Peyer's patch (tissue), 4 donors: Measurements from ENCODE around the gene LRRN3. TPM values are rescaled to one million over a fixed set of nuclear protein-coding genes. Genes with fewer than 3 reads are reported as not detected.
"Not testable (repeated sequence)": the region's sequence is repeated elsewhere in the genome, so short reads cannot be mapped to it uniquely, and the experiment has no call there.

Source experiments
- DNase-seq, 3 donors: peaks; one replicate each; pipeline ENCODE4 v3.0.0-alpha.2; 2017 to 2019
- H3K27ac ChIP-seq, 4 donors: fragments of 200-600 bp; sonication (generic); one replicate each; pipeline ENCODE4 v1.5.1; 2016 to 2019
- H3K27me3 ChIP-seq, 2 donors: fragments of 200-600 bp; sonication (generic); one replicate each; pipeline ENCODE4 v1.5.1; 2019
- H3K36me3 ChIP-seq, 3 donors: fragments of 200-600 bp; sonication (generic); one replicate each; pipeline ENCODE4 v1.5.1; 2016 to 2019
- H3K4me1 ChIP-seq, 4 donors: fragments of 200-600 bp; sonication (generic); one replicate each; pipeline ENCODE4 v1.5.1; 2016 to 2019
- H3K4me3 ChIP-seq, 4 donors: fragments of 200-600 bp; sonication (generic); 1 replicate in 3 of 4; 2 replicates in 1 of 4; pipeline ENCODE4 v1.5.1; 2016 to 2019; ENCODE audit warnings: mild to moderate bottlenecking in 1 of 4
- H3K9me3 ChIP-seq, 4 donors: fragments of 200-600 bp; sonication (generic); one replicate each; pipeline ENCODE4 v1.5.1; 2016 to 2019; ENCODE audit warnings: mild to moderate bottlenecking in 1 of 4
- CTCF ChIP-seq, 6 experiments: fragments of 450-650 bp in 4 of 6; fragments of 200-600 bp in 2 of 6; sonication (generic) in 1 of 6; IDR thresholded peaks; one replicate each; pipeline ENCODE4 v1.5.1; 2017 to 2019; ENCODE audit warnings: antibody characterized with exemption in 6 of 6, mild to moderate bottlenecking in 3 of 6, moderate library complexity in 1 of 6
- POLR2A ChIP-seq, 2 donors: fragments of 450-650 bp; IDR thresholded peaks; one replicate each; pipeline ENCODE4 v1.5.1; 2017; ENCODE audit warnings: antibody characterized with exemption in 2 of 2, mild to moderate bottlenecking in 2 of 2, moderate library complexity in 2 of 2
- total RNA-seq, 4 donors: library from RNA; depleted of rRNA; stranded (reverse); fragments of >200 nt; gene quantifications; one replicate each; pipeline ENCODE4 v1.1.0, GENCODE V29; 2016

LRRN3 gene
- total RNA-seq, 4 donors from 2014 or later: 0.40 to 0.53 TPM; not detected in 2

- H3K4me1 ChIP-seq: no peaks in the 10 kb centered on the region
- no peak overlapping the region for H3K4me3 ChIP-seq
- H3K36me3 ChIP-seq: no peaks in the 10 kb centered on the region
- no peak for DNase-seq
- H3K9me3 ChIP-seq: no peaks in the 10 kb centered on the region
- H3K27ac ChIP-seq: no peak overlapping the region
- TF ChIP-seq POLR2A (IDR thresholded peaks at IDR 0.05) (no peak), CTCF (IDR thresholded peaks at IDR 0.05) (no peak)
- no peaks in the 10 kb centered on the region for H3K27me3 ChIP-seq
Observed at GRCh38 chr7:111071556-111071955, 19.4 kb upstream of the LRRN3 start.

- not testable (repeated sequence) for H3K4me1 ChIP-seq
Observed at GRCh38 chr7:111072658-111073057, 18.3 kb upstream of the LRRN3 start.

GRCh38 chr7:111074071-111074747 lies 16.7 kb upstream of the LRRN3 start:
- H3K4me3 ChIP-seq: no peak overlapping the region
- DNase-seq: no peak
- H3K4me1 ChIP-seq: no peaks in the 10 kb centered on the region
- H3K9me3 ChIP-seq: no peaks in the 10 kb centered on the region
- H3K27me3 ChIP-seq: no peaks in the 10 kb centered on the region
- H3K27ac ChIP-seq: no peak overlapping the region
- TF ChIP-seq POLR2A (IDR thresholded peaks at IDR 0.05): no peak
- TF ChIP-seq CTCF (IDR thresholded peaks at IDR 0.05): no peak
- H3K36me3 ChIP-seq: no peaks in the 10 kb centered on the region

More at GRCh38 chr7:111072658-111073057, 18.3 kb upstream of the LRRN3 start:
- not testable (repeated sequence) for H3K27me3 ChIP-seq, H3K4me3 ChIP-seq, DNase-seq, H3K36me3 ChIP-seq, H3K9me3 ChIP-seq, H3K27ac ChIP-seq

GRCh38 chr7:111074748-111075146 lies 16.2 kb upstream of the LRRN3 start:
- no peak for DNase-seq
- no peaks in the 10 kb centered on the region for H3K9me3 ChIP-seq
- H3K36me3 ChIP-seq: no peaks in the 10 kb centered on the region
- TF ChIP-seq CTCF (IDR thresholded peaks at IDR 0.05) (no peak), POLR2A (IDR thresholded peaks at IDR 0.05) (no peak)
- no peak overlapping the region for H3K27ac ChIP-seq
- H3K4me3 ChIP-seq: no peak overlapping the region
- no peaks in the 10 kb centered on the region for H3K27me3 ChIP-seq
- H3K4me1 ChIP-seq: no peaks in the 10 kb centered on the region

GRCh38 chr7:111075498-111075897 lies 15.4 kb upstream of the LRRN3 start:
- DNase-seq: no peak
- Histone ChIP-seq H3K4me1 (no peaks in the 10 kb centered on the region), H3K9me3 (no peaks in the 10 kb centered on the region), H3K36me3 (no peaks in the 10 kb centered on the region), H3K27me3 (no peaks in the 10 kb centered on the region), H3K27ac (no peak overlapping the region), H3K4me3 (no peak overlapping the region)
- no peak for TF ChIP-seq CTCF (IDR thresholded peaks at IDR 0.05)
- TF ChIP-seq POLR2A (IDR thresholded peaks at IDR 0.05): no peak

- no peaks in the 10 kb centered on the region for H3K4me1 ChIP-seq
- no peak overlapping the region for H3K4me3 ChIP-seq
- no peaks in the 10 kb centered on the region for H3K36me3 ChIP-seq
- H3K9me3 ChIP-seq: no peaks in the 10 kb centered on the region
- H3K27me3 ChIP-seq: no peaks in the 10 kb centered on the region
- TF ChIP-seq CTCF (IDR thresholded peaks at IDR 0.05): no peak
- TF ChIP-seq POLR2A (IDR thresholded peaks at IDR 0.05): no peak
- DNase-seq: no peak
- no peak overlapping the region for H3K27ac ChIP-seq
Observed at GRCh38 chr7:111076205-111076604, 14.7 kb upstream of the LRRN3 start.
